Measurements from ENCODE around the gene CPNE7.

DNA sequence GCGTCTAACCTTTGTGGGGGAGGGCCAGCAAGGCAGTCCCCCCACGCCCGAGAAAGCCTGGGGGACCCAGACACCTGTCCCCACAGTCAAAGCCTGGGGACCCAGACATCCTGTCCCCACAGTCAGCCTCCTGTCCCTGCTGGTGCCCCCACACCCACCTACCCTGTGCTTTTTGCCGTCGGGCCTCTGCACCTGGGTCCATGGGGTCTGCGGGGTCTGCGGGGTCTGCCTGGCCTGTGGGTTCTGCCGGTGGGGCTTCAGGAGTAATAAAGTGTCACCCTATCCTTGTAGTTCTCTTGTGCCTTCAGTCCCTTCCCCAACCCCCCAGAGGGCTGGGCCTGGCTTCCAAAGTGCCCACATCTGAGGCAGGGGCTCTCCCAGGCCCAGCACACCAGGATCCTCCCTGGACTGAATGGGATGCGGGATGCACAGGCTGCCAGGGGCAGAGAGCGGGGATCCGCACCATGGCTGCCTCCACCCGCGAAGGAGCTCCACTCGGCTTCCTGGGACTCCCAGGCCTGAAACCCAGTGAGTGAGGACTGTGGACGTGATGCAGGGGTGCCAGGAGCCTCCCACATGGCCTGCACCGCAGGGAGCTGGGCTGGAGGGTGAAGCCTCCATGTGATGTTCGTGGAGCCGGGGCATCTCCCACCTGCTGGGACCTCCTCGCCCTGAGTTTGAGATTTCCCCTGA, 21.5 kb downstream of the CPNE7 start:
- TF ChIP-seq EP300 (IDR thresholded peaks at IDR 0.05) (no peak), POLR2AphosphoS5 (IDR thresholded peaks at IDR 0.05) (no peak), POLR2A (IDR thresholded peaks at IDR 0.05) (no peak)
- TF ChIP-seq, protein P1, sequence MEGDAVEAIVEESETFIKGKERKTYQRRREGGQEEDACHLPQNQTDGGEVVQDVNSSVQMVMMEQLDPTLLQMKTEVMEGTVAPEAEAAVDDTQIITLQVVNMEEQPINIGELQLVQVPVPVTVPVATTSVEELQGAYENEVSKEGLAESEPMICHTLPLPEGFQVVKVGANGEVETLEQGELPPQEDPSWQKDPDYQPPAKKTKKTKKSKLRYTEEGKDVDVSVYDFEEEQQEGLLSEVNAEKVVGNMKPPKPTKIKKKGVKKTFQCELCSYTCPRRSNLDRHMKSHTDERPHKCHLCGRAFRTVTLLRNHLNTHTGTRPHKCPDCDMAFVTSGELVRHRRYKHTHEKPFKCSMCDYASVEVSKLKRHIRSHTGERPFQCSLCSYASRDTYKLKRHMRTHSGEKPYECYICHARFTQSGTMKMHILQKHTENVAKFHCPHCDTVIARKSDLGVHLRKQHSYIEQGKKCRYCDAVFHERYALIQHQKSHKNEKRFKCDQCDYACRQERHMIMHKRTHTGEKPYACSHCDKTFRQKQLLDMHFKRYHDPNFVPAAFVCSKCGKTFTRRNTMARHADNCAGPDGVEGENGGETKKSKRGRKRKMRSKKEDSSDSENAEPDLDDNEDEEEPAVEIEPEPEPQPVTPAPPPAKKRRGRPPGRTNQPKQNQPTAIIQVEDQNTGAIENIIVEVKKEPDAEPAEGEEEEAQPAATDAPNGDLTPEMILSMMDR (IDR thresholded peaks at IDR 0.05) = no peak
